Endothelial cell of umbilical vein (primary cell): ENCODE data around the gene TTYH2. TPM values are rescaled to one million over a fixed set of nuclear protein-coding genes. Genes with fewer than 3 reads are reported as not detected.

Experiments
- BruUV-seq: library from RNA; stranded (reverse); fragments of 400-500 nt; replicated peaks from 2 replicates; lab custom pipeline; 2021; lab: Mats Ljungman, UMichigan
- CTCF ChIA-PET: fragments of 300-600, 350-600 bp; sonication (Branson Sonifier 250); formaldehyde crosslinking; loops from one replicate; lab custom pipeline; 2021; ENCODE audit warnings: antibody characterized with exemption, inconsistent platforms; lab: Charles Lee
- POLR2A ChIA-PET: fragments of 300-600, 350-600 bp; sonication (Branson Sonifier 250); formaldehyde crosslinking; loops from one replicate; lab custom pipeline; 2021; ENCODE audit warnings: antibody characterized with exemption, inconsistent platforms; lab: Charles Lee
- DNase-seq: peaks from one replicate; pipeline ENCODE4 v3.0.0-alpha.2; 2011; ENCODE audit warnings: low read depth, low spot score
- FAIRE-seq: peaks from 2 replicates; lab custom pipeline; 2011; peaks lifted over from hg19 to GRCh38; lab: Jason Lieb, UNC
- H2AFZ ChIP-seq: 2 replicates; pipeline ENCODE4 v1.6.0; 2012; ENCODE audit warnings: low read depth, low read length, control low read depth, inconsistent platforms
- H3K27ac ChIP-seq: 2 replicates; pipeline ENCODE4 v1.5.1; 2011; ENCODE audit warnings: low read depth, mild to moderate bottlenecking, control low read depth, low read length, moderate library complexity; ENCODE audit not compliant: insufficient read depth
- H3K27me3 ChIP-seq, 2 experiments: 2 replicates each; pipeline versions ENCODE4 v1.6.0 to v1.6.1; 2011; ENCODE audit warnings: low read length in 2 of 2, mixed read lengths in 1 of 2; ENCODE audit not compliant: control insufficient read depth in 2 of 2, insufficient read depth in 2 of 2
- H3K36me3 ChIP-seq, 2 experiments: 2 replicates in 1 of 2; 3 replicates in 1 of 2; pipeline ENCODE4 v1.5.1; 2011; ENCODE audit warnings: low read length in 2 of 2, mild to moderate bottlenecking in 1 of 2, moderate library complexity in 1 of 2; ENCODE audit not compliant: control insufficient read depth in 2 of 2, insufficient read depth in 2 of 2; ENCODE audit errors: extremely low read depth in 1 of 2
- H3K4me1 ChIP-seq: 3 replicates; pipeline ENCODE4 v1.5.1; 2011; ENCODE audit warnings: mild to moderate bottlenecking, low read length; ENCODE audit not compliant: control insufficient read depth, insufficient read depth; ENCODE audit errors: extremely low read depth
- H3K4me2 ChIP-seq: 2 replicates; pipeline ENCODE4 v1.6.1; 2011; ENCODE audit warnings: low read length, control low read depth, mixed read lengths; ENCODE audit not compliant: insufficient read depth
- H3K4me3 ChIP-seq, 3 experiments: fragments of 200-600 bp in 1 of 3; sonication (generic), shearing (Covaris generic) in 1 of 3; replicated peaks in 1 of 3; 2 replicates each; pipeline ENCODE4 v1.5.1; 2011 to 2016; ENCODE audit warnings: control low read depth in 3 of 3, low read length in 3 of 3, mild to moderate bottlenecking in 2 of 3, inconsistent platforms in 1 of 3, low read depth in 1 of 3, moderate library complexity in 1 of 3; ENCODE audit not compliant: insufficient read depth in 1 of 3
- H3K79me2 ChIP-seq: 2 replicates; pipeline ENCODE4 v1.6.0; 2012; ENCODE audit warnings: low read length, inconsistent platforms; ENCODE audit not compliant: control insufficient read depth, insufficient read depth
- H3K9ac ChIP-seq: replicated peaks from 2 replicates; pipeline ENCODE3; 2011; ENCODE audit warnings: low read length, control low read depth; ENCODE audit not compliant: insufficient read depth; ENCODE audit errors: extremely low read depth
- H3K9me1 ChIP-seq: replicated peaks from 3 replicates; pipeline ENCODE4 v1.6.0; 2011; ENCODE audit warnings: mild to moderate bottlenecking, low read length; ENCODE audit not compliant: control insufficient read depth, insufficient read depth; ENCODE audit errors: extremely low read depth
- H3K9me3 ChIP-seq: replicated peaks from 2 replicates; pipeline ENCODE4 v1.5.1; 2012; ENCODE audit warnings: low read length, inconsistent platforms; ENCODE audit not compliant: control insufficient read depth, insufficient read depth
- H4K20me1 ChIP-seq: replicated peaks from 2 replicates; pipeline ENCODE3; 2011; ENCODE audit warnings: mild to moderate bottlenecking, low read length; ENCODE audit not compliant: control insufficient read depth, insufficient read depth; ENCODE audit errors: extremely low read depth
- CTCF ChIP-seq, 2 donors: IDR thresholded peaks; 1 replicate in 1 of 2; 2 replicates in 1 of 2; pipeline ENCODE4 v1.5.1; 2011; ENCODE audit warnings: low read length in 2 of 2, mild to moderate bottlenecking in 2 of 2, moderate library complexity in 2 of 2, control low read depth in 1 of 2, inconsistent platforms in 1 of 2, low read depth in 1 of 2; ENCODE audit not compliant: insufficient read depth in 1 of 2; ENCODE audit errors: extremely low read depth in 1 of 2
- EZH2 ChIP-seq: IDR thresholded peaks from 2 replicates; pipeline ENCODE4 v1.6.1; 2012; ENCODE audit warnings: borderline replicate concordance, low read depth, mild to moderate bottlenecking, moderate library complexity, low read length, inconsistent platforms; ENCODE audit not compliant: severe bottlenecking
- FOS ChIP-seq: IDR thresholded peaks from 2 replicates; pipeline ENCODE4 v1.6.1; 2011; ENCODE audit warnings: mild to moderate bottlenecking, low read length, moderate library complexity, borderline replicate concordance; ENCODE audit not compliant: insufficient read depth
- GATA2 ChIP-seq: IDR thresholded peaks from 2 replicates; pipeline ENCODE4 v1.7.0; 2011; ENCODE audit warnings: low read depth, mild to moderate bottlenecking, moderate library complexity, mixed read lengths, low read length; ENCODE audit not compliant: insufficient read length, insufficient read depth
- JUN ChIP-seq: IDR thresholded peaks from 2 replicates; pipeline ENCODE4 v1.6.1; 2011; ENCODE audit warnings: borderline replicate concordance, low read depth; ENCODE audit not compliant: insufficient read length, insufficient read depth
- POLR2A ChIP-seq: IDR thresholded peaks from 2 replicates; pipeline ENCODE4 v1.6.1; 2012; ENCODE audit warnings: low read depth, mild to moderate bottlenecking, control low read depth, low read length
- dilution Hi-C: fragments of 300-500 bp; cut with MboI; formaldehyde crosslinking; loops from one replicate; pipeline ENCODE4 v1.15.0; 2019; ENCODE audit warnings: low sequenced_read_pairs; ENCODE audit not compliant: extremely low pct_ligation_motif_present
- intact Hi-C: fragments of 100-400 bp; cut with micrococcal nuclease; formaldehyde crosslinking; loops from one replicate; pipeline ENCODE4 v1.10.0; 2022
- polyA plus RNA-seq, 4 experiments: library from polyadenylated mRNA; depleted of rRNA in 3 of 4; stranded (reverse) in 3 of 4; unstranded in 1 of 4; fragments of >200 nt; gene quantifications; 2 replicates each; pipeline versions ENCODE4 v1.2.1 to v1.2.3, GENCODE V29; 2011 to 2012; ENCODE audit warnings: missing spikeins in 1 of 4
- total RNA-seq: library from RNA; stranded (reverse); gene quantifications from 2 replicates; pipeline ENCODE4 v1.2.3, GENCODE V29; 2021

Gene TTYH2
- total and polyA plus RNA-seq, 2 donors (not counting 3 experiments of a cell fraction or from before 2014, with no cell fraction given) = 0.75 to 2.0 TPM

DNA sequence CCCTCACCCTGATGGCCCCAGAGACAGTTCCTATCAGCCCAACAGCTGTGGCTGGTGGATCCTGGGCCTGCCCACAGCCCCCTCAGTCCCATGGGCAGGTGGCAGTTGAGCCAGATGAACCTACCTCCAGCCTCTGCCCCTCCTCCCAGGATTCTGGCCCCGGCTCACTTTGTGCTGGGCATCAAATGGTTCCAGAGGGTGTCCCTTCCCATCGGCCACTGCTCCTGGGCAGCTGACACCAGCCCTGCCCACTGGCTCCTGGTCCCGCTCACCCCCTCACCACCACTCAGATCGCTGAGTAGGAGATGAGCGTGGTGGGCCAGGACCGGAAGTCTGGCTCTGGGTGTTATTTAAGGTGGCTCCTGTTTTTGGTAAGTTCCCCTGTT lies 2.0 kb downstream of the TTYH2 start:
- no peak overlapping the region for H3K27ac ChIP-seq
- intact Hi-C loops (no loop called here), dilution Hi-C loops (no loop called here)
- H3K9me3 ChIP-seq = no peaks in the 10 kb centered on the region
- ChIA-PET POLR2A (no interaction called here), CTCF (interaction anchor here (0.5 to 3.1 kb wide), 2 partner anchors 16 to 245 kb away, joined by 3 to 9 read pairs; no protein-coding TSS in a partner anchor)
- peaks cover 14% of the 10 kb centered on the region for H3K4me1 ChIP-seq
- no peaks in the 10 kb centered on the region for H3K27me3 ChIP-seq
- H3K4me3 ChIP-seq = no peak overlapping the region
- no peak for DNase-seq
- TF ChIP-seq GATA2 (no peak), JUN (no peak), POLR2A (no peak), EZH2 (no peak), CTCF (IDR thresholded peaks at IDR 0.05; ENCODE audit: extremely low read depth in 1 of 2, insufficient read depth in 1 of 2, low read depth in 1 of 2, low read length in 2 of 2) (no peak), FOS (no peak)
- no peak for FAIRE-seq
- H3K4me2 ChIP-seq = no peak overlapping the region
- H3K9me1 ChIP-seq = no peaks in the 10 kb centered on the region
- BruUV-seq = no TSS peak
- H3K9ac ChIP-seq = no peak overlapping the region
- H4K20me1 ChIP-seq = no peaks in the 10 kb centered on the region
- H2AFZ ChIP-seq = no peak overlapping the region
- H3K36me3 ChIP-seq = peaks cover 0 to 3% of the 10 kb centered on the region in 2 experiments
- no peaks in the 10 kb centered on the region for H3K79me2 ChIP-seq
